DOHH2 (cell line): ENCODE measurements around the gene RBFOX2.

Source experiments
- EZH2phosphoT487 ChIP-seq: fragments of 200-600 bp; sonication (generic); IDR thresholded peaks from 2 replicates; pipeline ENCODE4 v1.6.1; 2017; ENCODE audit warnings: borderline replicate concordance, mild to moderate bottlenecking, antibody characterized with exemption, low read length, moderate library complexity, mixed read lengths
- TF ChIP-seq, protein P1 (sequence below): fragments of 200-600 bp; sonication (generic); IDR thresholded peaks from one replicate; pipeline ENCODE4 v1.5.1; 2014; ENCODE audit warnings: antibody characterized with exemption, mild to moderate bottlenecking, low read depth, low read length; ENCODE audit not compliant: poor library complexity, severe bottlenecking

DNA sequence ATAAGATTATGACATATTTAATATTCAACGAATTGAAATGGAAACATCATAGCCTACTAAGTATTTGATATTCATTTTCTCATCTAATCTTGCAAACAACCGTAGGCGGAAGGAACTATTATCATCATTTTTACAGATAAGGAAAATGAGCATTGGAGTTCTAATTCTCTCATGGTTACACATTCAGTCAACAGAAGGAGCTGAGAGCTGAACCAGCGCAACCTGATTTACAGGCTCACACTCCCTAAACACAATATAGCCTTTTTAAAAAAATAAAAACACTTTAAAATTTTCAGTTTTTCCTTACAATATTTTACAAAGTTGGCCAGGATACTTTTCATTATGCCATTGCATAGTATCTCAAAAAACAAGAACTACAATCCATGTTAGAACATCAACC, 236.1 kb downstream of the RBFOX2 start:
- TF ChIP-seq, protein P1, sequence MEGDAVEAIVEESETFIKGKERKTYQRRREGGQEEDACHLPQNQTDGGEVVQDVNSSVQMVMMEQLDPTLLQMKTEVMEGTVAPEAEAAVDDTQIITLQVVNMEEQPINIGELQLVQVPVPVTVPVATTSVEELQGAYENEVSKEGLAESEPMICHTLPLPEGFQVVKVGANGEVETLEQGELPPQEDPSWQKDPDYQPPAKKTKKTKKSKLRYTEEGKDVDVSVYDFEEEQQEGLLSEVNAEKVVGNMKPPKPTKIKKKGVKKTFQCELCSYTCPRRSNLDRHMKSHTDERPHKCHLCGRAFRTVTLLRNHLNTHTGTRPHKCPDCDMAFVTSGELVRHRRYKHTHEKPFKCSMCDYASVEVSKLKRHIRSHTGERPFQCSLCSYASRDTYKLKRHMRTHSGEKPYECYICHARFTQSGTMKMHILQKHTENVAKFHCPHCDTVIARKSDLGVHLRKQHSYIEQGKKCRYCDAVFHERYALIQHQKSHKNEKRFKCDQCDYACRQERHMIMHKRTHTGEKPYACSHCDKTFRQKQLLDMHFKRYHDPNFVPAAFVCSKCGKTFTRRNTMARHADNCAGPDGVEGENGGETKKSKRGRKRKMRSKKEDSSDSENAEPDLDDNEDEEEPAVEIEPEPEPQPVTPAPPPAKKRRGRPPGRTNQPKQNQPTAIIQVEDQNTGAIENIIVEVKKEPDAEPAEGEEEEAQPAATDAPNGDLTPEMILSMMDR, result no peak
- no peak for TF ChIP-seq EZH2phosphoT487
